Neuronal stem cell (in vitro differentiated cells): ENCODE results near the gene SVOPL.

ENCODE experiments used
- DNase-seq: peaks from one replicate; pipeline ENCODE4 v3.0.0-alpha.2; 2013; ENCODE audit warnings: low spot score
- H2AFZ ChIP-seq: one replicate; pipeline ENCODE4 v1.6.1; 2013; ENCODE audit warnings: mild to moderate bottlenecking, low read length, inconsistent platforms
- H2AK5ac ChIP-seq: 2 replicates; pipeline ENCODE4 v1.6.1; 2013; ENCODE audit warnings: low read depth, mild to moderate bottlenecking, inconsistent platforms, low read length, moderate library complexity, mixed read lengths
- H2BK120ac ChIP-seq: 2 replicates; pipeline ENCODE4 v1.6.1; 2013; ENCODE audit warnings: low read depth, mild to moderate bottlenecking, inconsistent platforms, low read length, moderate library complexity, mixed read lengths
- H2BK12ac ChIP-seq: one replicate; pipeline ENCODE4 v1.6.1; 2013; ENCODE audit warnings: low read length, inconsistent platforms
- H2BK15ac ChIP-seq: 2 replicates; pipeline ENCODE4 v1.6.1; 2013; ENCODE audit warnings: mild to moderate bottlenecking, low read length, inconsistent platforms, mixed read lengths
- H2BK5ac ChIP-seq: one replicate; pipeline ENCODE4 v1.6.1; 2013; ENCODE audit warnings: inconsistent platforms, mild to moderate bottlenecking, low read length, moderate library complexity
- H3K14ac ChIP-seq: one replicate; pipeline ENCODE4 v1.6.1; 2013; ENCODE audit warnings: low read length, inconsistent platforms
- H3K18ac ChIP-seq: 2 replicates; pipeline ENCODE4 v1.6.1; 2013; ENCODE audit warnings: low read length, inconsistent platforms
- H3K23ac ChIP-seq: 2 replicates; pipeline ENCODE4 v1.6.1; 2013; ENCODE audit warnings: low read depth, mild to moderate bottlenecking, mixed read lengths, low read length, inconsistent platforms; ENCODE audit not compliant: poor library complexity
- H3K27ac ChIP-seq: replicated peaks from 3 replicates; pipeline ENCODE4 v1.5.1; 2013; ENCODE audit warnings: low read length, inconsistent platforms
- H3K27me3 ChIP-seq, 3 experiments: 2 replicates each; pipeline ENCODE4 v1.6.1; 2013; ENCODE audit warnings: low read length in 3 of 3, mild to moderate bottlenecking in 2 of 3, inconsistent platforms in 1 of 3, low read depth in 1 of 3, mixed read lengths in 1 of 3, moderate library complexity in 1 of 3; ENCODE audit not compliant: control insufficient read depth in 3 of 3, insufficient read depth in 3 of 3
- H3K36me3 ChIP-seq, 2 donors: replicated peaks in 1 of 2; 2 replicates each; pipeline ENCODE4 v1.6.1; 2013; ENCODE audit warnings: low read length in 2 of 2; ENCODE audit not compliant: control insufficient read depth in 2 of 2, insufficient read depth in 2 of 2
- H3K4ac ChIP-seq: 2 replicates; pipeline ENCODE4 v1.6.1; 2013; ENCODE audit warnings: inconsistent platforms, mild to moderate bottlenecking, low read length, moderate library complexity
- H3K4me1 ChIP-seq, 2 donors: 1 replicate in 1 of 2; 2 replicates in 1 of 2; pipeline ENCODE4 v1.6.1; 2013; ENCODE audit warnings: low read length in 2 of 2, low read depth in 1 of 2; ENCODE audit not compliant: control insufficient read depth in 2 of 2, insufficient read depth in 1 of 2
- H3K4me2 ChIP-seq: one replicate; pipeline ENCODE4 v1.6.1; 2013; ENCODE audit warnings: mild to moderate bottlenecking, low read length, inconsistent platforms; ENCODE audit not compliant: insufficient read depth, poor library complexity, severe bottlenecking
- H3K4me3 ChIP-seq, 2 donors: 2 replicates each; pipeline ENCODE4 v1.5.1; 2013; ENCODE audit warnings: low read length in 2 of 2, mild to moderate bottlenecking in 2 of 2, inconsistent platforms in 1 of 2, moderate library complexity in 1 of 2
- H3K79me1 ChIP-seq: one replicate; pipeline ENCODE4 v1.6.1; 2013; ENCODE audit warnings: low read depth, mild to moderate bottlenecking, inconsistent platforms, low read length, moderate library complexity
- H3K9ac ChIP-seq: one replicate; pipeline ENCODE4 v1.6.1; 2013; ENCODE audit warnings: mild to moderate bottlenecking, low read depth, low read length, inconsistent platforms; ENCODE audit not compliant: poor library complexity
- H3K9me3 ChIP-seq, 2 donors: replicated peaks in 1 of 2; 2 replicates each; pipeline versions ENCODE3 to v1.6.1; 2013; ENCODE audit warnings: low read length in 2 of 2, mild to moderate bottlenecking in 2 of 2, inconsistent platforms in 1 of 2, low read depth in 1 of 2, mixed read lengths in 1 of 2, moderate library complexity in 1 of 2; ENCODE audit not compliant: control insufficient read depth in 2 of 2, insufficient read depth in 1 of 2
- H4K8ac ChIP-seq: one replicate; pipeline ENCODE4 v1.6.1; 2013; ENCODE audit warnings: low read depth, mild to moderate bottlenecking, inconsistent platforms, low read length, moderate library complexity
- H4K91ac ChIP-seq: one replicate; pipeline ENCODE4 v1.6.1; 2013; ENCODE audit warnings: low read length, low read depth, mild to moderate bottlenecking, inconsistent platforms; ENCODE audit not compliant: poor library complexity
- WGBS, 2 donors: extraction: QIAGEN DNeasy Blood & Tissue Kit; methylation state at CpG; one replicate each; pipeline ENCODE4 v1.1.7; 2013; ENCODE audit warnings: missing lambda C conversion rate in 2 of 2, mixed read lengths in 1 of 2; ENCODE audit not compliant: insufficient read length in 2 of 2, insufficient replicate concordance in 1 of 2; ENCODE audit errors: extremely low coverage in 2 of 2; 5-methylcytosine and 5-hydroxymethylcytosine counted together

SVOPL gene

GRCh38 chr7:138654616-138655015 lies 46.5 kb downstream of the SVOPL start:
- no peak overlapping the region for H3K23ac ChIP-seq
- no peak overlapping the region for H3K27ac ChIP-seq
- H3K4me2 ChIP-seq, result no peak overlapping the region
- H4K91ac ChIP-seq, result no peak overlapping the region
- H2BK5ac ChIP-seq, result no peak overlapping the region
- H3K4me3 ChIP-seq, result no peak overlapping the region
- no peak overlapping the region for H4K8ac ChIP-seq
- H2AK5ac ChIP-seq, result no peak overlapping the region
- no CpG with 5 or more reads among the region's 5 CpGs for WGBS, 2 donors
- H3K9me3 ChIP-seq, result peaks cover 5% of the 10 kb centered on the region in 2 donors
- no peak for DNase-seq
- H2BK15ac ChIP-seq, result no peak overlapping the region
- no peak overlapping the region for H2BK120ac ChIP-seq
- H3K9ac ChIP-seq, result no peak overlapping the region
- H3K4me1 ChIP-seq, result no peaks in the 10 kb centered on the region
- H3K36me3 ChIP-seq, result no peaks in the 10 kb centered on the region
- H3K4ac ChIP-seq, result no peak overlapping the region
- no peak overlapping the region for H2AFZ ChIP-seq
- no peaks in the 10 kb centered on the region for H3K79me1 ChIP-seq
- no peak overlapping the region for H2BK12ac ChIP-seq
- H3K18ac ChIP-seq, result no peak overlapping the region
- no peak overlapping the region for H3K14ac ChIP-seq
- no peaks in the 10 kb centered on the region for H3K27me3 ChIP-seq

- H3K79me1 ChIP-seq, result no peaks in the 10 kb centered on the region
- no peak overlapping the region for H4K91ac ChIP-seq
- no peak overlapping the region for H2AK5ac ChIP-seq
- H3K18ac ChIP-seq, result no peak overlapping the region
- no peak overlapping the region for H3K4me3 ChIP-seq
- H2BK120ac ChIP-seq, result no peak overlapping the region
- peaks cover 2 to 3% of the 10 kb centered on the region in 2 donors for H3K9me3 ChIP-seq
- H3K9ac ChIP-seq, result no peak overlapping the region
- no peak overlapping the region for H2BK12ac ChIP-seq
- H3K4me1 ChIP-seq, result no peaks in the 10 kb centered on the region
- H3K27ac ChIP-seq, result no peak overlapping the region
- H3K4ac ChIP-seq, result no peak overlapping the region
- no peaks in the 10 kb centered on the region for H3K27me3 ChIP-seq
- no peak for DNase-seq
- no peak overlapping the region for H2AFZ ChIP-seq
- H3K36me3 ChIP-seq, result no peaks in the 10 kb centered on the region
- no CpG with 5 or more reads among the region's 5 CpGs for WGBS, 2 donors
- H2BK15ac ChIP-seq, result no peak overlapping the region
- no peak overlapping the region for H3K4me2 ChIP-seq
- no peak overlapping the region for H4K8ac ChIP-seq
- no peak overlapping the region for H2BK5ac ChIP-seq
- no peak overlapping the region for H3K14ac ChIP-seq
- no peak overlapping the region for H3K23ac ChIP-seq
These were observed 51.7 kb downstream of the SVOPL start for GRCh38 chr7:138649506-138649905.

GRCh38 chr7:138645284-138645683 lies 55.9 kb downstream of the SVOPL start:
- Histone ChIP-seq H2AK5ac (no peak overlapping the region), H2BK5ac (no peak overlapping the region), H3K9ac (no peak overlapping the region), H2BK120ac (no peak overlapping the region), H2BK15ac (no peak overlapping the region), H3K18ac (no peak overlapping the region), H4K8ac (no peak overlapping the region), H2BK12ac (no peak overlapping the region), H3K4me1 (no peaks in the 10 kb centered on the region), H3K4ac (no peak overlapping the region), H3K14ac (no peak overlapping the region), H3K23ac (no peak overlapping the region), H3K4me3 (no peak overlapping the region), H3K79me1 (no peaks in the 10 kb centered on the region), H4K91ac (no peak overlapping the region), H3K27me3 (no peaks in the 10 kb centered on the region), H2AFZ (no peak overlapping the region), H3K9me3 (no peaks in the 10 kb centered on the region), H3K36me3 (no peaks in the 10 kb centered on the region), H3K4me2 (no peak overlapping the region), H3K27ac (no peak overlapping the region)
- no peak for DNase-seq
- no CpG with 5 or more reads among the region's 7 CpGs for WGBS, 2 donors

- no peak overlapping the region for H2BK12ac ChIP-seq
These were observed 68.1 kb downstream of the SVOPL start for GRCh38 chr7:138632826-138633602.

More at GRCh38 chr7:138632826-138633602, 68.1 kb downstream of the SVOPL start:
- no peak overlapping the region for H4K91ac ChIP-seq
- H3K23ac ChIP-seq, result no peak overlapping the region
- no peak overlapping the region for H3K4ac ChIP-seq
- H2BK120ac ChIP-seq, result no peak overlapping the region
- H3K27ac ChIP-seq, result no peak overlapping the region
- peaks cover 0 to 3% of the 10 kb centered on the region in 2 donors for H3K4me1 ChIP-seq
- H3K4me2 ChIP-seq, result no peak overlapping the region
- no CpG with 5 or more reads among the region's 12 CpGs for WGBS, 2 donors
- no peak overlapping the region for H2BK5ac ChIP-seq
- no peaks in the 10 kb centered on the region for H3K36me3 ChIP-seq
- no peak overlapping the region for H2BK15ac ChIP-seq
- H3K4me3 ChIP-seq, result no peak overlapping the region
- H3K79me1 ChIP-seq, result no peaks in the 10 kb centered on the region
- no peak overlapping the region for H4K8ac ChIP-seq
- DNase-seq, result no peak
- no peak overlapping the region for H2AK5ac ChIP-seq
- no peak overlapping the region for H2AFZ ChIP-seq
- no peak overlapping the region for H3K18ac ChIP-seq
- H3K14ac ChIP-seq, result no peak overlapping the region
- no peak overlapping the region for H3K9ac ChIP-seq
- H3K27me3 ChIP-seq, result no peaks in the 10 kb centered on the region
- peaks cover 0 to 9% of the 10 kb centered on the region in 2 donors for H3K9me3 ChIP-seq
